HL-60 (cell line): Measurements from ENCODE around the gene CADM4.

Source experiments
- DNase-seq, 2 experiments: peaks; one replicate each; pipeline ENCODE4 v3.0.0-alpha.2; 2010 to 2020; ENCODE audit warnings: low read depth in 1 of 2, low spot score in 1 of 2
- H3K27ac ChIP-seq: fragments of 250-450 bp; sonication (Bioruptor Pico); replicated peaks from 2 replicates; pipeline ENCODE4 v1.5.1; 2020; ENCODE audit warnings: mild to moderate bottlenecking, moderate library complexity
- H3K27me3 ChIP-seq: fragments of 250-450 bp; sonication (Bioruptor Pico); 2 replicates; pipeline ENCODE4 v1.5.1; 2021; ENCODE audit warnings: mild to moderate bottlenecking, moderate library complexity; ENCODE audit not compliant: insufficient read depth, poor library complexity, severe bottlenecking
- H3K4me3 ChIP-seq: replicated peaks from 2 replicates; pipeline ENCODE4 v1.5.1; 2011; ENCODE audit warnings: mild to moderate bottlenecking, control low read depth, low read length; ENCODE audit not compliant: insufficient read depth
- GABPA ChIP-seq: IDR thresholded peaks from 2 replicates; pipeline ENCODE4 v1.6.1; 2012; ENCODE audit warnings: low read depth
- POLR2AphosphoS5 ChIP-seq: IDR thresholded peaks from 2 replicates; pipeline ENCODE4 v1.6.1; 2012; ENCODE audit warnings: low read depth
- SPI1 ChIP-seq: IDR thresholded peaks from 2 replicates; pipeline ENCODE4 v1.6.1; 2012; ENCODE audit warnings: low read depth, mild to moderate bottlenecking, borderline replicate concordance
- TF ChIP-seq, protein P1 (sequence below): IDR thresholded peaks from 2 replicates; pipeline ENCODE4 v1.6.1; 2012; ENCODE audit warnings: low read depth; ENCODE audit not compliant: insufficient replicate concordance
- TF ChIP-seq, protein P2 (sequence below): IDR thresholded peaks from one replicate; pipeline ENCODE4 v1.5.1; 2011; ENCODE audit warnings: low read length, control low read depth, inconsistent platforms; ENCODE audit not compliant: insufficient read depth

The CADM4 gene

DNA sequence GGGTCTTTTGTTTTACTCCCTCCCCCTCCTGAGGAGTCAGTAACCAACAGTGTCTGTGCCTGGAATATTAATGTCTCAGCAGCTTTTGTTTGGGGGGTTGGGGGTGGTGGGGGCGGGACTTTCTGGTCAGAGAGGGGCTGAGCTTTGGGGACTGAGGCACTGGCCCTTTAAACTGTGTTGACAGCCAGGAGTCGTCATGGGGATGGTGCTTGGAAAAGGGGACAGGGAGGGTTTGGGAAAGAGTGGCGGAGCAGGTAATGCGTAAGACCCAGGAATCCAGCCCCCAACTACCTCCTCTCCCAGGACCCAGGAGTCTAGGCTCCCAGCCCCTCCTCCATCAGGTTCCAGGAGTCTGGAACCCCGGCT lies 5.2 kb downstream of the CADM4 start:
- H3K4me3 ChIP-seq: no peak overlapping the region
- peaks cover 27% of the 10 kb centered on the region for H3K27me3 ChIP-seq
- no peak for DNase-seq
- H3K27ac ChIP-seq: no peak overlapping the region
- TF ChIP-seq, protein P1, sequence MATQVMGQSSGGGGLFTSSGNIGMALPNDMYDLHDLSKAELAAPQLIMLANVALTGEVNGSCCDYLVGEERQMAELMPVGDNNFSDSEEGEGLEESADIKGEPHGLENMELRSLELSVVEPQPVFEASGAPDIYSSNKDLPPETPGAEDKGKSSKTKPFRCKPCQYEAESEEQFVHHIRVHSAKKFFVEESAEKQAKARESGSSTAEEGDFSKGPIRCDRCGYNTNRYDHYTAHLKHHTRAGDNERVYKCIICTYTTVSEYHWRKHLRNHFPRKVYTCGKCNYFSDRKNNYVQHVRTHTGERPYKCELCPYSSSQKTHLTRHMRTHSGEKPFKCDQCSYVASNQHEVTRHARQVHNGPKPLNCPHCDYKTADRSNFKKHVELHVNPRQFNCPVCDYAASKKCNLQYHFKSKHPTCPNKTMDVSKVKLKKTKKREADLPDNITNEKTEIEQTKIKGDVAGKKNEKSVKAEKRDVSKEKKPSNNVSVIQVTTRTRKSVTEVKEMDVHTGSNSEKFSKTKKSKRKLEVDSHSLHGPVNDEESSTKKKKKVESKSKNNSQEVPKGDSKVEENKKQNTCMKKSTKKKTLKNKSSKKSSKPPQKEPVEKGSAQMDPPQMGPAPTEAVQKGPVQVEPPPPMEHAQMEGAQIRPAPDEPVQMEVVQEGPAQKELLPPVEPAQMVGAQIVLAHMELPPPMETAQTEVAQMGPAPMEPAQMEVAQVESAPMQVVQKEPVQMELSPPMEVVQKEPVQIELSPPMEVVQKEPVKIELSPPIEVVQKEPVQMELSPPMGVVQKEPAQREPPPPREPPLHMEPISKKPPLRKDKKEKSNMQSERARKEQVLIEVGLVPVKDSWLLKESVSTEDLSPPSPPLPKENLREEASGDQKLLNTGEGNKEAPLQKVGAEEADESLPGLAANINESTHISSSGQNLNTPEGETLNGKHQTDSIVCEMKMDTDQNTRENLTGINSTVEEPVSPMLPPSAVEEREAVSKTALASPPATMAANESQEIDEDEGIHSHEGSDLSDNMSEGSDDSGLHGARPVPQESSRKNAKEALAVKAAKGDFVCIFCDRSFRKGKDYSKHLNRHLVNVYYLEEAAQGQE: no peak
- no peak for TF ChIP-seq POLR2AphosphoS5

DNA sequence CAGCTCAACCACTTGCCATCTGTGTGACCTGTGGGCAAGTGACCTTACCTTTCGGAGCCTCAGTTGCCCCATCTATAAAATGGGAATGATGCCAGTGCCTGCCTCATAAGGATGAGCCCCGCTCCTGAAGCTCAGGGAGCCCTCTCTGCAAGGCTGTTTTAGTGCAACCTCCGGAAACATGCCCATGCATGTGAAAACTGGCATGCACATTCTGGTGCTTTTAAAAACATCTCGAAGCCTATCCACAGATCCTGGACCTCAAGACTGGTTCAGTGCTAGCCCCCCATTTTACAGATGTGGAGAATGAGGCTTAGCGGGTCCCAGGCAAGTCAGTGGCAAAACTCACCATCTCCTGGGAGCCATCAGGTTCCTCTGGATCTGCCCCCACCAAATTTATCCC lies 5.6 kb downstream of the CADM4 start:
- peaks cover 25% of the 10 kb centered on the region for H3K27me3 ChIP-seq
- no peak for DNase-seq
- TF ChIP-seq, protein P1: no peak
- TF ChIP-seq, protein P2, sequence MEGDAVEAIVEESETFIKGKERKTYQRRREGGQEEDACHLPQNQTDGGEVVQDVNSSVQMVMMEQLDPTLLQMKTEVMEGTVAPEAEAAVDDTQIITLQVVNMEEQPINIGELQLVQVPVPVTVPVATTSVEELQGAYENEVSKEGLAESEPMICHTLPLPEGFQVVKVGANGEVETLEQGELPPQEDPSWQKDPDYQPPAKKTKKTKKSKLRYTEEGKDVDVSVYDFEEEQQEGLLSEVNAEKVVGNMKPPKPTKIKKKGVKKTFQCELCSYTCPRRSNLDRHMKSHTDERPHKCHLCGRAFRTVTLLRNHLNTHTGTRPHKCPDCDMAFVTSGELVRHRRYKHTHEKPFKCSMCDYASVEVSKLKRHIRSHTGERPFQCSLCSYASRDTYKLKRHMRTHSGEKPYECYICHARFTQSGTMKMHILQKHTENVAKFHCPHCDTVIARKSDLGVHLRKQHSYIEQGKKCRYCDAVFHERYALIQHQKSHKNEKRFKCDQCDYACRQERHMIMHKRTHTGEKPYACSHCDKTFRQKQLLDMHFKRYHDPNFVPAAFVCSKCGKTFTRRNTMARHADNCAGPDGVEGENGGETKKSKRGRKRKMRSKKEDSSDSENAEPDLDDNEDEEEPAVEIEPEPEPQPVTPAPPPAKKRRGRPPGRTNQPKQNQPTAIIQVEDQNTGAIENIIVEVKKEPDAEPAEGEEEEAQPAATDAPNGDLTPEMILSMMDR: no peak
- no peak for TF ChIP-seq SPI1
- TF ChIP-seq GABPA: no peak
- no peak overlapping the region for H3K27ac ChIP-seq
- H3K4me3 ChIP-seq: no peak overlapping the region

DNA sequence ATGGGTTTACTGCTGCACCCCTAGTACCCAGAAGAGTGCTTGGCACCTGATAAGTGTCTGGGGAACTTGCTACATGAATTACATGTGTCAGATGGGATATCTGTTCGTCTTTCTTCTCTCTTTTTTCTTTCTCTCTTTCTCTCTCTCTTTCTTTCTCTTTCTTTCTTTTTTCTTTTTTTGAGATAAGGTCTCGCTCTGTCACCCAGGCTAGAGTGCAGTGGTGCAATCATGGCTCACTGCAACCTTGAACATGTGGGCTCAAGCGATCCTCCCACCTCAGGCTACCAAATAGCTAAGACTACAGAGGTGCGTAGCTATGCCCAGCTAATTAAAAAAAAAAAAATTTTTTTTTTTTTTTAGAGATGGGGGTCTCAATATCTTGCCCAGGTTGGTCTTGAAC lies 6.1 kb downstream of the CADM4 start:
- H3K27ac ChIP-seq: no peak overlapping the region
- TF ChIP-seq, protein P1: no peak
- TF ChIP-seq, protein P2: no peak
- TF ChIP-seq POLR2AphosphoS5 (no peak), GABPA (no peak), SPI1 (no peak)
- peaks cover 20% of the 10 kb centered on the region for H3K27me3 ChIP-seq
- no peak overlapping the region for H3K4me3 ChIP-seq
- DNase-seq: no peak

DNA sequence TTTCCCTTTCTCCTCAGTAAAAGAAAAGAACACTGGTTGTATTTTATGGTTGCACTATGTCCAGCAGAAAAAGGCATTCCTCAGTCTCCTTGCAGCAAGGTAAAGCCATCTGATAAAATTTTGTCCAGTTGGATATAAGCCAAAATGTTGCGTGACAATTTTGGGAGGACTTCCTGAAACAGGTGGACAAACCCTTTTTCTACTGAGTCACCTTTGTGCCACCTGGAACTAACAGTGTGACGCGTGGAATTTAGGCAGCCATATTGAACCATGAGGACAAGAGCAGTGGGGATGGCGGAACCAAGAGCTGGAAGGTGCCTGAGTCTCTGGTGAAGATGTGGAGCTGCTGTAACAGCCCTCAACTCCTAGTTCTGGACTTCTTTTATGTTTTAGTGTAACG lies 8.2 kb downstream of the CADM4 start:
- Histone ChIP-seq H3K4me3 (no peak overlapping the region), H3K27me3 (peaks cover 6% of the 10 kb centered on the region), H3K27ac (no peak overlapping the region)
- DNase-seq: no peak
- no peak for TF ChIP-seq POLR2AphosphoS5
- no peak for TF ChIP-seq SPI1
- TF ChIP-seq, protein P1: no peak
- TF ChIP-seq, protein P2: no peak
- no peak for TF ChIP-seq GABPA
